ENCODE measurements around the gene ADH5.

DNA sequence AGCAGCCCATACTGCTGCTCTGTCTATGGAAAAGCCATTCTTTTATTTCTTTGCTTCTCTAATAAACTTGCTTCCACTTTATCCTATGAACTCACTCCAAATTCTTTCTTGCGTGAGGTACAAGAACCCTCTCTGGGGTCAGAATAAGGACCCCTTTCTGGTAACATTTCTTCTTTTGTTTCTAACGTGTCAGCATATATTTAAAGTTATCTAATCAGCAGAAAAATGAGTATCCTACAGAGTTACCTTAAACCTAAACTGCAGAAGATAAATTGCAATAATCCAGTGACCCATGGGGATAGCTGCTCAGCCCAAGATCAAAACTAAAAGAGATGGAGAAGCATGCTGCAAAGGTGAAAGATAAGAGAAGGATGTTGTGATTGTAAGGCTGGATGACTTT lies 4.0 kb downstream of the ADH5 start:
- TF ChIP-seq POLR2A (IDR thresholded peaks at IDR 0.05; ENCODE audit: low read depth, low read length) (no peak), TAF1 (IDR thresholded peaks at IDR 0.05; ENCODE audit: low read depth, low read length) (no peak), POLR2AphosphoS5 (IDR thresholded peaks at IDR 0.05; ENCODE audit: low read depth, low read length) (no peak), SPI1 (IDR thresholded peaks at IDR 0.05; ENCODE audit: low read depth, low read length) (no peak), POU2F2 (IDR thresholded peaks at IDR 0.05; ENCODE audit: low read depth, low read length) (no peak), PAX5 (IDR thresholded peaks at IDR 0.05; ENCODE audit: insufficient read depth, low read length, severe bottlenecking) (no peak)

All from GM12891 (cell line).